Astrocyte of the spinal cord (primary cell): Measurements from ENCODE around the gene SP110.

Experiments used
- DNase-seq: peaks from one replicate; pipeline ENCODE4 v3.0.0; 2011; ENCODE audit warnings: low read depth, low spot score
- H3K4me3 ChIP-seq: 2 replicates; pipeline ENCODE4 v1.5.1; 2011; ENCODE audit warnings: low read depth, mild to moderate bottlenecking, low read length, moderate library complexity
- in situ Hi-C: cut with HindIII; loops from 2 replicates; pipeline ENCODE4 v1.10.0; 2017; ENCODE audit warnings: low sequenced_read_pairs
- TF ChIP-seq, protein P1 (sequence below): IDR thresholded peaks from 2 replicates; pipeline ENCODE4 v1.5.1; 2012; ENCODE audit warnings: low read depth, mild to moderate bottlenecking, low read length, inconsistent platforms

SP110 gene

DNA sequence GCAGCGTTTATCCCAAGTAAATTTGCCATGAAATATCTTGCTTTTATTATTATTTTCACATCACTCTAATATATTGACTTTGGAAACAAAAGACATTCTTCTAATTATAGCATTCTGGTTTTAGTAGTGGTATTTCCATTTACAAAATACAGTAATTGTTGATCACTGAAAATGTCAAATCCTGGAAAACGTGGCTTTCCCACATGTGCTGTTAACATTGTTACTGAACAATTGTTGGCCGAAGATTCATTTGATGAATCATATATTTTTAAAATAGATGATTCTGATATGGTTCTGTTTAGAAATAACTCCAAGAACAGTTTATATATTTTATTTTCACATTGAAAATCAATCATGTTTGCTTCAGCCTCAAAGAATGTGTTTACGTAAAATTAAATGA is 38.7 kb upstream of the SP110 start:
- TF ChIP-seq, protein P1, sequence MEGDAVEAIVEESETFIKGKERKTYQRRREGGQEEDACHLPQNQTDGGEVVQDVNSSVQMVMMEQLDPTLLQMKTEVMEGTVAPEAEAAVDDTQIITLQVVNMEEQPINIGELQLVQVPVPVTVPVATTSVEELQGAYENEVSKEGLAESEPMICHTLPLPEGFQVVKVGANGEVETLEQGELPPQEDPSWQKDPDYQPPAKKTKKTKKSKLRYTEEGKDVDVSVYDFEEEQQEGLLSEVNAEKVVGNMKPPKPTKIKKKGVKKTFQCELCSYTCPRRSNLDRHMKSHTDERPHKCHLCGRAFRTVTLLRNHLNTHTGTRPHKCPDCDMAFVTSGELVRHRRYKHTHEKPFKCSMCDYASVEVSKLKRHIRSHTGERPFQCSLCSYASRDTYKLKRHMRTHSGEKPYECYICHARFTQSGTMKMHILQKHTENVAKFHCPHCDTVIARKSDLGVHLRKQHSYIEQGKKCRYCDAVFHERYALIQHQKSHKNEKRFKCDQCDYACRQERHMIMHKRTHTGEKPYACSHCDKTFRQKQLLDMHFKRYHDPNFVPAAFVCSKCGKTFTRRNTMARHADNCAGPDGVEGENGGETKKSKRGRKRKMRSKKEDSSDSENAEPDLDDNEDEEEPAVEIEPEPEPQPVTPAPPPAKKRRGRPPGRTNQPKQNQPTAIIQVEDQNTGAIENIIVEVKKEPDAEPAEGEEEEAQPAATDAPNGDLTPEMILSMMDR = no peak
- no peak overlapping the region for H3K4me3 ChIP-seq
- in situ Hi-C loops = no loop called here
- no peak for DNase-seq

DNA sequence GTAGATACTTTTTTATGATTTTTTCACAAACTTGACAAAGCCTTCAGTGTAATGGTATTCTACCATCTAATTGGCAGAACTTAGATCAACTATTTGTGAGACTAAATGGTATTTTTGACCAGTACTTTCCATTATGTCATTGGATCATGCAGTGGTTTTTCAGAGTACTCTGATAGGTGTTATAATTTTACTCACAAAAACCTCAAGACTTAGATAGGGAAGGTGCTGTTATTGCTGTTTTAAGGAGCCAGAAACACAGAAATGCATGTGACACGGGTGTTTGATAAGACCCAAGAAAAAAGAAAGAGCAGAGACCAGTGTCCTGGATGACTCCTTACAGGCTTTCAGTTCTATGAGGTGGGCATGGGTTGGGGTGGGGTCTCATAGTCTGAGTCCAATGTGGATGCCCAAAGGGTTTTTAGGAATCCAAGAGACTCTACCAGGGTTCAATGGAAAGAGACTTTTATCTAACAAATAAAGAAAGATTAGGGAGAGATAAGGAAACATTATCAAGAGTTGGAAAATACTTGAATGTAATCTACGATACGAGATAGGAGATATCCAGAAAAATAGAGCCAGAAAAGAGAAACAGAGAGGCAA is 37.0 kb upstream of the SP110 start:
- no peak overlapping the region for H3K4me3 ChIP-seq
- TF ChIP-seq, protein P1 = no peak
- DNase-seq = no peak
- in situ Hi-C loops = no loop called here

DNA sequence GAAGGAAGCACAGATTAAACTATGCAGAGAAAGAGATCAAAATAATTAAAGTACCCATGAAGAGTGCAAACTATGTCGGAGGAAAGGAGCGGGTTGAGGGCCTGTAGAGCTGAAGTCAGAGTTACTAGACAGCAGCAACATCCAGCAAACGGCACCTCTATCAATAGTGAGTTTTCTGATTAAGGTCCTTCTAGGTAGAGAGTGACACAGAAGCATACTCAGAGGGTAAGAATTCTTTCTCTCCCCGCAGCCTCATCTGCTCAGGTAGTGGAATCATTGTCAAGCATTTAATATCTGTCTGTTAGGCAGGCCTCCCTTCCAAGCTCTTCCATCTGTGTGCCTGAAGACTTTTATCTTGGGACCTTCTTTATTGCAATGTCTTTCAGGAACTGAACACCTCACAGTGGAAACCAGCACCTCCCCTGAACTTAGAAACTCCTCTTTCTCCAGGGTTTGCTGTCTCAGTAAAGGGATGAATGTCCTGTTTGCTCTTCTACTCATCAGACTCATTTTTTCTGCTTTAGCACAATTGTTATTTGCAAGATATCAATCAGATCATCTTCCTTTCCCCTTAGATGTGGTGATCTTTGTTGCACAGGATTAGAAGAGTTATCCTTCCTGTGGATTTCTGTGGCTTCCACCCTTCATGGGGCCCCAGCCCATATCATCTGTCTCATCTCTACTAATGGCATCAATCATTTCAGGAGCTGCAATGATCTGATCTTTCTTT is 34.5 kb upstream of the SP110 start:
- in situ Hi-C loops = no loop called here
- TF ChIP-seq, protein P1 = no peak
- no peak for DNase-seq
- H3K4me3 ChIP-seq = no peak overlapping the region

DNA sequence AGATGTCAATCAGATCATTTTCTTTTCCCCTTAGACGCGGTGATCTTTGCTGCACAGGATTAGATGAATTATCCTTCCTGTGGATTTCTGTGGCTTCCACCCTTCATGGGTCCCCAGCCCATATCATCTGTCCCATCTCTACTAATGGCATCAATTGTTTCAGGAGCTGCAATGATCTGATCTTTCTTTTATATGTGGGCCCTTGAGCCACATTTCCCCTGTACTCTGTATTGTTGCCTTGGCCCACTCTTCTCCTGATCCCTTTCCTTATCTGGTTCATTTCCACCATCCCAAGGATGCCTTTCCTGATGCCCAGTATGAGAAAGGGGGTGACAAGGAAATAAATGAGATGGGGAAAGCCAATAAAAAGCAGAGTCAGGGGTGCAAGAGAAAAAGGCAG is 30.4 kb upstream of the SP110 start:
- no peak for DNase-seq
- TF ChIP-seq, protein P1 = no peak
- in situ Hi-C loops = no loop called here
- no peak overlapping the region for H3K4me3 ChIP-seq

DNA sequence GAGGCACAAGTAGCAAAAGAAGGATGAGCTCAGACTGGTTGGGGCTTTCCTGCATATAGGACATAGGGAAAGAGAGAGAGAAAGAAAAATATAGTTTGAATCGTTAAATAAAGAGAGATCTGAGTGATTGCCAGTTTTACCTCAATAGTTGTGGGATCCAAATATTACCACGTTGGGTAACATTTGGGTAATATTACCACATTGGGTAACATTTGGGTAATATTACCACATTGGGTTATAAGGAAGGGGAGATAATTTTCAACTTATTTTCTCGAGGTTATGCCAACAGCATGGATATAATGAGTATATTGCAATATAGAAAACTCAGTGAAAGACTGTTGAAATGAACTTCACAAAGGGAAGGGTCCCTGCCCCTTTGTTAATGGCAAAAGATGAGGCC is 26.4 kb upstream of the SP110 start:
- DNase-seq = no peak
- in situ Hi-C loops = no loop called here
- no peak overlapping the region for H3K4me3 ChIP-seq
- TF ChIP-seq, protein P1 = no peak

DNA sequence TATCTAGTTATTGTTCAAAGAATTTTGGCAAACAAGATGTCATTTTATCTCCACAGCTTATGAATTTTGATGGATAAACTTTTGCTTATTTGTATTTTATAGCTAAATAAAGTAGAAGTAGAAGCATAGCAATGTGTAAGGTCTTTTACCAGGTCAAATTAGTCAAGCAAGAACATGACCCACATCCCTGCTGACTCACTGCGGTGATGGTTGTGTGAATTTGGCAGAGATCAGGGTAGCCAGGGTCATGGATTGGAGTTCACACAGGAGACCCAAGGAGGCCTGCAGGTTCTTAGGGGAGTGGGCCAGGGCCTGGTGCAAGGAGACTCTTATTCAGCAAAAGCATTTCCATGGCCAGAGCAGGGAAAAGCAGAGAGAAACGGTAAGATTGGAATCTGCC is 24.4 kb upstream of the SP110 start:
- in situ Hi-C loops = no loop called here
- no peak for DNase-seq
- TF ChIP-seq, protein P1 = no peak
- H3K4me3 ChIP-seq = no peak overlapping the region
